H1 (cell line): Measurements from ENCODE around the gene USB1. TPM values are rescaled to one million over a fixed set of nuclear protein-coding genes. Genes with fewer than 3 reads are reported as not detected.

Source experiments
- CTCF ChIA-PET: fragments of 300-600 bp; sonication (Branson Sonifier 250); formaldehyde crosslinking; loops from one replicate; lab custom pipeline; 2021; ENCODE audit not compliant: partially characterized antibody; lab: Charles Lee
- POLR2A ChIA-PET: fragments of 300-600 bp; sonication (Branson Sonifier 250); formaldehyde crosslinking; loops from one replicate; lab custom pipeline; 2021; ENCODE audit warnings: inconsistent platforms; ENCODE audit not compliant: partially characterized antibody; lab: Charles Lee
- DNase-seq, 2 experiments: peaks; one replicate each; pipeline versions ENCODE4 v3.0.0 to v3.0.0-alpha.2; 2010 to 2022; ENCODE audit warnings: low spot score in 2 of 2, low read depth in 1 of 2, mixed read lengths in 1 of 2
- FAIRE-seq: peaks from 2 replicates; lab custom pipeline; 2011; peaks lifted over from hg19 to GRCh38; lab: Jason Lieb, UNC
- H2AFZ ChIP-seq: 2 replicates; pipeline ENCODE4 v1.8.1; 2012; ENCODE audit warnings: low read length, inconsistent platforms
- H2AK5ac ChIP-seq: 2 replicates; pipeline ENCODE4 v1.6.1; 2013; ENCODE audit warnings: low read depth, low read length
- H2BK120ac ChIP-seq: replicated peaks from 2 replicates; pipeline ENCODE3; 2013; ENCODE audit warnings: low read depth, low read length, inconsistent platforms
- H2BK12ac ChIP-seq: 2 replicates; pipeline ENCODE4 v1.6.1; 2013; ENCODE audit warnings: low read depth, low read length
- H2BK15ac ChIP-seq: 2 replicates; pipeline ENCODE4 v1.6.1; 2013; ENCODE audit warnings: low read length
- H2BK20ac ChIP-seq: 2 replicates; pipeline ENCODE4 v1.6.1; 2013; ENCODE audit warnings: low read length
- H2BK5ac ChIP-seq: 2 replicates; pipeline ENCODE4 v1.6.1; 2013; ENCODE audit warnings: low read depth, low read length
- H3K14ac ChIP-seq: 2 replicates; pipeline ENCODE4 v1.6.1; 2013; ENCODE audit warnings: inconsistent platforms; ENCODE audit not compliant: insufficient read length
- H3K18ac ChIP-seq: 2 replicates; pipeline ENCODE4 v1.6.1; 2013; ENCODE audit warnings: low read length; ENCODE audit errors: extremely low read depth
- H3K23ac ChIP-seq: 2 replicates; pipeline ENCODE4 v1.6.1; 2013; ENCODE audit warnings: inconsistent platforms; ENCODE audit not compliant: insufficient read length
- H3K23me2 ChIP-seq: 2 replicates; pipeline ENCODE4 v1.6.1; 2013; ENCODE audit warnings: low read depth, low read length
- H3K27ac ChIP-seq: 2 replicates; pipeline ENCODE4 v1.6.1; 2011; ENCODE audit warnings: low read depth, low read length, inconsistent platforms
- H3K27me3 ChIP-seq, 4 experiments: replicated peaks in 1 of 4; 1 replicate in 1 of 4; 2 replicates in 3 of 4; pipeline versions ENCODE4 v1.6.1 to v1.8.1; 2011 to 2013; ENCODE audit warnings: low read length in 3 of 4, mild to moderate bottlenecking in 3 of 4, inconsistent platforms in 2 of 4, mixed read lengths in 2 of 4, moderate library complexity in 1 of 4; ENCODE audit not compliant: control insufficient read depth in 3 of 4, insufficient read depth in 3 of 4; ENCODE audit errors: extremely low read depth in 1 of 4
- H3K36me3 ChIP-seq, 4 experiments: 2 replicates each; pipeline versions ENCODE4 v1.6.1 to v1.8.1; 2011 to 2013; ENCODE audit warnings: mild to moderate bottlenecking in 4 of 4, low read length in 3 of 4, moderate library complexity in 2 of 4, control low read depth in 1 of 4, inconsistent platforms in 1 of 4; ENCODE audit not compliant: insufficient read depth in 4 of 4, control insufficient read depth in 2 of 4
- H3K4ac ChIP-seq: replicated peaks from 2 replicates; pipeline ENCODE3; 2013; ENCODE audit warnings: low read length, low read depth, mixed read lengths, inconsistent platforms; ENCODE audit not compliant: insufficient read length
- H3K4me1 ChIP-seq, 4 experiments: replicated peaks in 1 of 4; 1 replicate in 1 of 4; 2 replicates in 3 of 4; pipeline versions ENCODE4 v1.6.1 to v1.8.1; 2011 to 2013; ENCODE audit warnings: low read length in 3 of 4, inconsistent platforms in 2 of 4, mixed read lengths in 1 of 4; ENCODE audit not compliant: insufficient read depth in 4 of 4, control insufficient read depth in 3 of 4
- H3K4me2 ChIP-seq, 2 experiments: 2 replicates each; pipeline versions ENCODE4 v1.6.1 to v1.8.1; 2011 to 2013; ENCODE audit warnings: low read depth in 2 of 2, low read length in 2 of 2, control low read depth in 1 of 2, inconsistent platforms in 1 of 2, mild to moderate bottlenecking in 1 of 2; ENCODE audit not compliant: insufficient read depth in 1 of 2
- H3K4me3 ChIP-seq, 4 experiments: fragments of 200-600, 300-600 bp in 1 of 4; sonication (generic), shearing (Covaris generic), sonication (Bioruptor Twin) in 1 of 4; 2 replicates each; pipeline versions ENCODE4 v1.5.1 to v1.8.1; 2011 to 2016; ENCODE audit warnings: low read length in 4 of 4, low read depth in 3 of 4, control low read depth in 2 of 4, inconsistent platforms in 2 of 4, mild to moderate bottlenecking in 2 of 4, mixed read lengths in 1 of 4, moderate library complexity in 1 of 4; ENCODE audit not compliant: insufficient read depth in 2 of 4; ENCODE audit errors: extremely low read depth in 1 of 4
- H3K56ac ChIP-seq: replicated peaks from 2 replicates; pipeline ENCODE3; 2013; ENCODE audit warnings: low read depth, mild to moderate bottlenecking, mixed read lengths, low read length, inconsistent platforms; ENCODE audit not compliant: insufficient read length
- H3K79me1 ChIP-seq: 2 replicates; pipeline ENCODE4 v1.6.1; 2013; ENCODE audit warnings: low read depth, low read length, control low read depth
- H3K79me2 ChIP-seq, 2 experiments: 2 replicates each; pipeline versions ENCODE4 v1.6.1 to v1.8.1; 2012 to 2013; ENCODE audit warnings: low read length in 2 of 2, mild to moderate bottlenecking in 2 of 2, inconsistent platforms in 1 of 2; ENCODE audit not compliant: insufficient read depth in 2 of 2, control insufficient read depth in 1 of 2
- H3K9ac ChIP-seq, 4 experiments: replicated peaks in 1 of 4; 1 replicate in 1 of 4; 2 replicates in 3 of 4; pipeline versions ENCODE4 v1.6.1 to v1.8.1; 2011 to 2013; ENCODE audit warnings: low read depth in 3 of 4, low read length in 3 of 4, control low read depth in 2 of 4, mild to moderate bottlenecking in 2 of 4, moderate library complexity in 2 of 4, inconsistent platforms in 1 of 4; ENCODE audit errors: extremely low read depth in 1 of 4
- H3K9me3 ChIP-seq, 2 experiments: 2 replicates each; pipeline versions ENCODE4 v1.6.1 to v1.8.1; 2012 to 2013; ENCODE audit warnings: mild to moderate bottlenecking in 2 of 2, moderate library complexity in 2 of 2, control low read depth in 1 of 2, inconsistent platforms in 1 of 2, low read depth in 1 of 2, low read length in 1 of 2, mixed read lengths in 1 of 2; ENCODE audit not compliant: insufficient read depth in 2 of 2
- H4K20me1 ChIP-seq, 2 experiments: replicated peaks in 1 of 2; 2 replicates each; pipeline versions ENCODE3 to v1.8.1; 2011 to 2013; ENCODE audit warnings: inconsistent platforms in 2 of 2, low read length in 2 of 2, mild to moderate bottlenecking in 1 of 2; ENCODE audit not compliant: insufficient read depth in 2 of 2, control insufficient read depth in 1 of 2
- H4K5ac ChIP-seq: 2 replicates; pipeline ENCODE4 v1.6.1; 2013; ENCODE audit warnings: low read length, low read depth, mixed read lengths, inconsistent platforms; ENCODE audit not compliant: insufficient read length
- H4K8ac ChIP-seq: 2 replicates; pipeline ENCODE4 v1.8.0; 2013; ENCODE audit warnings: mild to moderate bottlenecking, moderate library complexity, low read length, inconsistent platforms; ENCODE audit not compliant: insufficient read depth; ENCODE audit errors: extremely low read depth
- H4K91ac ChIP-seq: replicated peaks from 2 replicates; pipeline ENCODE3; 2013; ENCODE audit warnings: low read length, mixed read lengths, inconsistent platforms; ENCODE audit not compliant: insufficient read length
- ATF3 ChIP-seq: IDR thresholded peaks from 2 replicates; pipeline ENCODE4 v1.6.1; 2011; ENCODE audit warnings: low read depth, mild to moderate bottlenecking, low read length; ENCODE audit not compliant: insufficient read depth
- BACH1 ChIP-seq: IDR thresholded peaks from 2 replicates; pipeline ENCODE4 v1.6.1; 2012; ENCODE audit warnings: low read length, improper control_type of control experiment
- EGR1 ChIP-seq: IDR thresholded peaks from 2 replicates; pipeline ENCODE4 v1.6.1; 2011; ENCODE audit warnings: low read depth, low read length, borderline replicate concordance
- GTF2F1 ChIP-seq: IDR thresholded peaks from 2 replicates; pipeline ENCODE4 v1.6.1; 2012; ENCODE audit warnings: low read depth, low read length, improper control_type of control experiment, borderline replicate concordance
- KDM4A ChIP-seq: IDR thresholded peaks from one replicate; pipeline ENCODE4 v1.7.1; 2012; ENCODE audit warnings: low read depth, mild to moderate bottlenecking, moderate library complexity, low read length, inconsistent platforms; ENCODE audit not compliant: severe bottlenecking
- RAD21 ChIP-seq, 2 experiments: IDR thresholded peaks in 1 of 2; conservative IDR thresholded peaks in 1 of 2; 2 replicates each; pipeline ENCODE4 v1.6.1; 2011; ENCODE audit warnings: low read depth in 2 of 2, low read length in 2 of 2, improper control_type of control experiment in 1 of 2, inconsistent platforms in 1 of 2, mild to moderate bottlenecking in 1 of 2, moderate library complexity in 1 of 2
- RXRA ChIP-seq: IDR thresholded peaks from 2 replicates; pipeline ENCODE4 v1.6.1; 2011; ENCODE audit warnings: low read depth, mild to moderate bottlenecking, low read length, moderate library complexity; ENCODE audit not compliant: insufficient read depth
- WGBS, 2 experiments: shearing (Covaris generic) in 1 of 2; methylation state at CpG; one replicate each; pipeline versions ENCODE4 v1.1.6 to v1.1.7; 2013 to 2015; ENCODE audit warnings: low lambda C conversion rate in 2 of 2, mixed read lengths in 2 of 2, inconsistent platforms in 1 of 2, low coverage in 1 of 2, missing lambda C conversion rate in 1 of 2; ENCODE audit not compliant: insufficient replicate concordance in 2 of 2, insufficient coverage in 1 of 2, insufficient read length in 1 of 2; ENCODE audit errors: extremely low coverage in 1 of 2, missing lambda C conversion rate in 1 of 2; 5-methylcytosine and 5-hydroxymethylcytosine counted together
- polyA plus RNA-seq, 7 experiments: library from polyadenylated mRNA; depleted of rRNA in 3 of 7; stranded (reverse) in 5 of 7; unstranded in 2 of 7; fragments of >200 nt in 5 of 7; fragments of 200-250 nt in 2 of 7; gene quantifications; 1 replicate in 5 of 7; 2 replicates in 1 of 7; 4 replicates in 1 of 7; pipeline versions ENCODE4 v1.2.1 to v1.2.3, GENCODE V29; 2011 to 2013; ENCODE audit warnings: missing spikeins in 2 of 7, mixed read lengths in 2 of 7
- total RNA-seq: library from RNA; stranded (reverse); fragmentation: NEBNext Ultra II Directional; extraction: Animal tissue kit (Norgen Biotek cat#: 25700); gene quantifications from 2 replicates; pipeline ENCODE4 v1.2.1, GENCODE V29; 2021

USB1 gene
- total and polyA plus RNA-seq, 2 of the 8 experiments (the other 6 are each of a cell fraction or from before 2014, with no cell fraction given), result 65.4 to 75.9 TPM

GRCh38 chr16:57981636-57982035 is 19.6 kb upstream of the USB1 start:
- DNase-seq (no peak), FAIRE-seq (no peak)
- Histone ChIP-seq H3K4ac (no peak overlapping the region), H2BK15ac (no peak overlapping the region), H2BK12ac (no peak overlapping the region), H2BK120ac (no peak overlapping the region), H3K4me3 (no peak overlapping the region), H3K79me2 (no peaks in the 10 kb centered on the region), H3K9me3 (no peaks in the 10 kb centered on the region), H3K4me1 (peaks cover 0 to 11% (median 3%) of the 10 kb centered on the region in 4 experiments; a peak in 3 of 7 replicates), H3K56ac (no peak overlapping the region), H4K5ac (no peak overlapping the region), H3K27me3 (peaks cover 2 to 29% (median 18%) of the 10 kb centered on the region in 4 experiments), H4K20me1 (no peaks in the 10 kb centered on the region), H3K23me2 (peaks cover 12% of the 10 kb centered on the region; the same call in 1 of the 2 replicates), H3K79me1 (no peaks in the 10 kb centered on the region), H3K27ac (no peak overlapping the region), H3K36me3 (no peaks in the 10 kb centered on the region), H3K14ac (no peak overlapping the region), H3K18ac (no peak overlapping the region), H2BK5ac (no peak overlapping the region), H3K9ac (no peak overlapping the region), H4K91ac (no peak overlapping the region), H3K4me2 (no peak overlapping the region), H2AK5ac (no peak overlapping the region), H3K23ac (no peak overlapping the region), H4K8ac (no peak overlapping the region), H2BK20ac (no peak overlapping the region), H2AFZ (no peak overlapping the region)
- POLR2A ChIA-PET, result no interaction called here
- 87% methylated on average over 7 of the region's 7 CpGs; no CpG with 5 or more reads in 1 of the 2 experiments for WGBS, 2 experiments
- CTCF ChIA-PET, result interaction anchor here (1.2 to 26.3 kb wide), 3 partner anchors 12 to 80 kb away, joined by 3 to 305 read pairs (median 4); no protein-coding TSS in a partner anchor
- no peak for TF ChIP-seq ATF3
- no peak for TF ChIP-seq EGR1
- no peak for TF ChIP-seq RAD21 (IDR thresholded peaks at IDR 0.05 in 1 of 2, conservative IDR thresholded peaks at IDR 0.05 in 1 of 2; ENCODE audit: low read depth in 2 of 2, low read length in 2 of 2)
- no peak for TF ChIP-seq RXRA
- no peak for TF ChIP-seq KDM4A
- no peak for TF ChIP-seq GTF2F1
- TF ChIP-seq BACH1, result no peak
